Trophoblast cell (in vitro differentiated cells and primary cell): Measurements from ENCODE around the gene LRMDA.

Experiments used
- DNase-seq, 2 donors: peaks; one replicate each; pipeline ENCODE4 v3.0.0-alpha.2; 2016
- H2AFZ ChIP-seq: 2 replicates; pipeline ENCODE4 v1.6.1; 2013; ENCODE audit warnings: low read length, moderate library complexity, mild to moderate bottlenecking; ENCODE audit not compliant: insufficient read depth, poor library complexity
- H2AK5ac ChIP-seq: 2 replicates; pipeline ENCODE4 v1.6.1; 2013; ENCODE audit warnings: mild to moderate bottlenecking, low read length
- H2BK120ac ChIP-seq: 2 replicates; pipeline ENCODE4 v1.6.1; 2013; ENCODE audit warnings: low read length, mild to moderate bottlenecking, moderate library complexity; ENCODE audit not compliant: insufficient read depth, poor library complexity
- H2BK12ac ChIP-seq: 2 replicates; pipeline ENCODE4 v1.6.1; 2013; ENCODE audit warnings: mild to moderate bottlenecking, low read length, moderate library complexity
- H2BK5ac ChIP-seq: 2 replicates; pipeline ENCODE4 v1.6.1; 2013; ENCODE audit warnings: low read length, low read depth, moderate library complexity, mild to moderate bottlenecking; ENCODE audit not compliant: poor library complexity
- H3K14ac ChIP-seq: 2 replicates; pipeline ENCODE4 v1.6.1; 2013; ENCODE audit warnings: mild to moderate bottlenecking, low read length
- H3K18ac ChIP-seq: 2 replicates; pipeline ENCODE4 v1.6.1; 2013; ENCODE audit warnings: mild to moderate bottlenecking, low read length
- H3K23ac ChIP-seq: 2 replicates; pipeline ENCODE4 v1.6.1; 2013; ENCODE audit warnings: low read length
- H3K27ac ChIP-seq: 2 replicates; pipeline ENCODE4 v1.5.1; 2013; ENCODE audit warnings: low read depth, mild to moderate bottlenecking, inconsistent platforms, low read length, moderate library complexity
- H3K27me3 ChIP-seq: 2 replicates; pipeline ENCODE4 v1.6.1; 2013; ENCODE audit warnings: inconsistent platforms, mild to moderate bottlenecking, low read length, moderate library complexity; ENCODE audit not compliant: insufficient read depth
- H3K36me3 ChIP-seq, 2 experiments: 1 replicate in 1 of 2; 2 replicates in 1 of 2; pipeline ENCODE4 v1.6.1; 2013; ENCODE audit warnings: low read length in 2 of 2, mild to moderate bottlenecking in 2 of 2, moderate library complexity in 1 of 2; ENCODE audit not compliant: insufficient read depth in 2 of 2, control insufficient read depth in 1 of 2
- H3K4ac ChIP-seq: 2 replicates; pipeline ENCODE4 v1.6.1; 2013; ENCODE audit warnings: low read depth, mild to moderate bottlenecking, low read length, moderate library complexity
- H3K4me1 ChIP-seq, 2 experiments: 1 replicate in 1 of 2; 2 replicates in 1 of 2; pipeline ENCODE4 v1.6.1; 2013; ENCODE audit warnings: low read length in 2 of 2, mild to moderate bottlenecking in 2 of 2, moderate library complexity in 1 of 2; ENCODE audit not compliant: insufficient read depth in 2 of 2, control insufficient read depth in 1 of 2
- H3K4me2 ChIP-seq: 2 replicates; pipeline ENCODE4 v1.6.1; 2013; ENCODE audit warnings: inconsistent platforms, mild to moderate bottlenecking, low read length, moderate library complexity
- H3K4me3 ChIP-seq: 2 replicates; pipeline ENCODE4 v1.5.1; 2013; ENCODE audit warnings: mild to moderate bottlenecking, low read depth, low read length, inconsistent platforms
- H3K79me1 ChIP-seq: one replicate; pipeline ENCODE4 v1.6.1; 2013; ENCODE audit warnings: low read length
- H3K79me2 ChIP-seq: 2 replicates; pipeline ENCODE4 v1.6.1; 2013; ENCODE audit warnings: low read length, mild to moderate bottlenecking; ENCODE audit not compliant: control insufficient read depth, insufficient read depth, poor library complexity
- H3K9ac ChIP-seq: 2 replicates; pipeline ENCODE4 v1.6.1; 2013; ENCODE audit warnings: mild to moderate bottlenecking, low read length
- H3K9me3 ChIP-seq: 2 replicates; pipeline ENCODE4 v1.6.1; 2013; ENCODE audit warnings: low read depth, mild to moderate bottlenecking, control low read depth, inconsistent platforms, low read length; ENCODE audit not compliant: insufficient read depth
- H4K12ac ChIP-seq: 2 replicates; pipeline ENCODE4 v1.6.1; 2013; ENCODE audit warnings: low read depth, mild to moderate bottlenecking, low read length, moderate library complexity
- H4K8ac ChIP-seq: 2 replicates; pipeline ENCODE4 v1.6.1; 2013; ENCODE audit warnings: low read depth, mild to moderate bottlenecking, low read length, moderate library complexity
- H4K91ac ChIP-seq: one replicate; pipeline ENCODE4 v1.6.1; 2013; ENCODE audit warnings: low read depth, mild to moderate bottlenecking, low read length, moderate library complexity
- WGBS: extraction: QIAGEN DNeasy Blood & Tissue Kit; methylation state at CpG from one replicate; pipeline ENCODE4 v1.1.7; 2013; ENCODE audit warnings: missing lambda C conversion rate; ENCODE audit not compliant: insufficient read length, insufficient coverage; ENCODE audit errors: extremely low coverage; 5-methylcytosine and 5-hydroxymethylcytosine counted together

Gene LRMDA

GRCh38 chr10:75544386-75544785 is 113.0 kb downstream of the LRMDA start:
- Histone ChIP-seq H3K4me1 (peaks cover 8 to 11% of the 10 kb centered on the region in 2 experiments), H2BK12ac (no peak overlapping the region), H3K23ac (no peak overlapping the region), H3K36me3 (no peaks in the 10 kb centered on the region), H2AFZ (no peak overlapping the region), H3K79me1 (no peaks in the 10 kb centered on the region), H3K9ac (no peak overlapping the region), H3K9me3 (no peaks in the 10 kb centered on the region), H4K91ac (no peak overlapping the region), H2BK120ac (no peak overlapping the region), H3K27ac (no peak overlapping the region), H3K4ac (no peak overlapping the region), H4K12ac (no peak overlapping the region), H3K79me2 (no peaks in the 10 kb centered on the region), H3K4me3 (no peak overlapping the region), H2BK5ac (no peak overlapping the region), H3K4me2 (no peak overlapping the region), H4K8ac (no peak overlapping the region), H3K27me3 (no peaks in the 10 kb centered on the region), H3K14ac (no peak overlapping the region), H2AK5ac (no peak overlapping the region), H3K18ac (no peak overlapping the region)
- WGBS, result no CpG with 5 or more reads among the region's 2 CpGs
- no peak for DNase-seq

- Histone ChIP-seq H2BK120ac (no peak overlapping the region), H3K79me1 (no peaks in the 10 kb centered on the region), H4K12ac (no peak overlapping the region), H3K14ac (no peak overlapping the region), H2AK5ac (no peak overlapping the region), H4K8ac (no peak overlapping the region), H3K4me3 (no peak overlapping the region), H2AFZ (no peak overlapping the region), H3K27me3 (no peaks in the 10 kb centered on the region), H3K79me2 (no peaks in the 10 kb centered on the region), H3K4me1 (peaks cover 8 to 11% of the 10 kb centered on the region in 2 experiments), H3K36me3 (no peaks in the 10 kb centered on the region), H3K9ac (no peak overlapping the region), H3K4me2 (no peak overlapping the region), H3K4ac (no peak overlapping the region), H2BK12ac (no peak overlapping the region), H3K23ac (no peak overlapping the region), H3K18ac (no peak overlapping the region), H2BK5ac (no peak overlapping the region), H4K91ac (no peak overlapping the region), H3K27ac (no peak overlapping the region), H3K9me3 (no peaks in the 10 kb centered on the region)
- no CpG with 5 or more reads among the region's 5 CpGs for WGBS
- no peak for DNase-seq
Measured at GRCh38 chr10:75544993-75545706, 113.7 kb downstream of the LRMDA start.

- H3K4me3 ChIP-seq, result no peak overlapping the region
- H3K27ac ChIP-seq, result no peak overlapping the region
- no peak overlapping the region for H3K9ac ChIP-seq
- H3K23ac ChIP-seq, result no peak overlapping the region
- no peak overlapping the region for H3K4ac ChIP-seq
- H2AK5ac ChIP-seq, result no peak overlapping the region
- no peak overlapping the region for H3K4me2 ChIP-seq
- no peaks in the 10 kb centered on the region for H3K36me3 ChIP-seq
- H2AFZ ChIP-seq, result no peak overlapping the region
- H3K14ac ChIP-seq, result no peak overlapping the region
- H2BK12ac ChIP-seq, result no peak overlapping the region
- H3K79me2 ChIP-seq, result no peaks in the 10 kb centered on the region
- H3K4me1 ChIP-seq, result peaks cover 8 to 11% of the 10 kb centered on the region in 2 experiments
- H4K91ac ChIP-seq, result no peak overlapping the region
- no peaks in the 10 kb centered on the region for H3K79me1 ChIP-seq
- no peaks in the 10 kb centered on the region for H3K9me3 ChIP-seq
- no peak for DNase-seq
- H3K27me3 ChIP-seq, result no peaks in the 10 kb centered on the region
- no peak overlapping the region for H4K12ac ChIP-seq
- no peak overlapping the region for H3K18ac ChIP-seq
- H2BK120ac ChIP-seq, result no peak overlapping the region
- H4K8ac ChIP-seq, result no peak overlapping the region
- no peak overlapping the region for H2BK5ac ChIP-seq
Measured at GRCh38 chr10:75546004-75546403, 114.6 kb downstream of the LRMDA start.

GRCh38 chr10:75547391-75548298 is 116.2 kb downstream of the LRMDA start:
- Histone ChIP-seq H3K9ac (no peak overlapping the region), H3K4me2 (no peak overlapping the region), H3K4ac (no peak overlapping the region), H2BK12ac (no peak overlapping the region), H3K27me3 (no peaks in the 10 kb centered on the region), H4K91ac (no peak overlapping the region), H2BK5ac (no peak overlapping the region), H3K14ac (no peak overlapping the region), H3K4me3 (no peak overlapping the region), H2BK120ac (no peak overlapping the region), H3K9me3 (peaks cover 1% of the 10 kb centered on the region), H4K12ac (no peak overlapping the region), H3K79me2 (no peaks in the 10 kb centered on the region), H3K18ac (no peak overlapping the region), H4K8ac (no peak overlapping the region), H2AK5ac (no peak overlapping the region), H3K36me3 (no peaks in the 10 kb centered on the region), H3K23ac (no peak overlapping the region), H3K4me1 (peaks cover 6 to 8% of the 10 kb centered on the region in 2 experiments), H3K27ac (peak overlapping the region; percentile 34), H3K79me1 (no peaks in the 10 kb centered on the region), H2AFZ (no peak overlapping the region)
- DNase-seq, result no peak
- WGBS, result 100% methylated on average over 1 of the region's 7 CpGs
